GDM1 (cell line): ENCODE results near the gene IRF6.
"Not testable (repeated sequence)": the region's sequence is repeated elsewhere in the genome, so short reads cannot be mapped to it uniquely, and the experiment has no call there.

Experiments
- DNase-seq: peaks from one replicate; lab custom pipeline; 2025; lab: John Stamatoyannopoulos, UW

The IRF6 gene

GRCh38 chr1:209823143-209824041 is 17.4 kb upstream of the IRF6 start:
- no peak for DNase-seq

GRCh38 chr1:209822706-209823105 is 16.8 kb upstream of the IRF6 start:
- no peak for DNase-seq

- DNase-seq: no peak
Observed at GRCh38 chr1:209820986-209821385, 15.0 kb upstream of the IRF6 start.

DNA sequence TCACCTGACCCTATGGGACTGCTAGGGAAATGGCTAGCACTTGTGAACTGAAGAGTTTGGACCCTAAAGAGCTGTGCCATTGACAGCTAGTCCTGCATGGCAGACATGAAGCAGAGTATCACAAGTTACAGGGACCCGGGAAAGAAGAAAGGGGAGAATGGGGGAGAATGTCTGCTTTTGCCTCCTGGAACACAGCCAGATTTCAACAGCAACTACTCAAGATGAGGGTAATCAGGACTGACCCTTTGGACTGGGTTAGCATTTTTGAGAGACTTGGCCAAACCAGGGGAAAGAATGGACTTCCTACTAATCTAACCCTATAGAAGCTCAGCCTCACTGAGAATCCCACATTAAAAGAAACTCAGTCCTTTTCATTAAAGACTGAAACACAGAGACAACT is 13.1 kb upstream of the IRF6 start:
- DNase-seq: no peak

- no peak for DNase-seq
Observed at GRCh38 chr1:209817691-209818090, 11.7 kb upstream of the IRF6 start.

- DNase-seq: no peak
Observed at GRCh38 chr1:209816923-209817322, 11.0 kb upstream of the IRF6 start.

DNA sequence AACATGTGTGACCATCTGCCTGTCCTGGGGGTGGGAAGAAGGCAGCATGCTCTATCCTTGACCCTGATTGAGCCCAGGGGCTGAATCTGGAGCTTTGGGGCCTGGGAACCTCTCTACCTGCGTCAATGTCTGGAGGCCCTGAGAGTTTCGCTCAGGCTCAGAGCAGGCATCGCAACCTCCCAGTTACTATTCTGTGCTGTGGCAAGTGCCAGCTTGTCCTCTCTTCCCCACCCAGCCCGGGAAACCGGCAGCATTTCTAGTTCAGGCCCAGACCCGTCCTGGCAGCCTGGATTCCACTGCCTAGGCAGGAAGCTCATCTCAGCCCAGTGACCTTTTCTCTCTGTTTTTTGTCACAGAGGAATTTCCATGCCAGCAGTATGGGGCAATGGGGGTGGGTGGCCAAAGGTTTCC is 10.0 kb upstream of the IRF6 start:
- DNase-seq: no peak

- no peak for DNase-seq
Observed at GRCh38 chr1:209815490-209815889, 9.5 kb upstream of the IRF6 start.

- no peak for DNase-seq
Observed at GRCh38 chr1:209813902-209814301, 8.0 kb upstream of the IRF6 start.

DNA sequence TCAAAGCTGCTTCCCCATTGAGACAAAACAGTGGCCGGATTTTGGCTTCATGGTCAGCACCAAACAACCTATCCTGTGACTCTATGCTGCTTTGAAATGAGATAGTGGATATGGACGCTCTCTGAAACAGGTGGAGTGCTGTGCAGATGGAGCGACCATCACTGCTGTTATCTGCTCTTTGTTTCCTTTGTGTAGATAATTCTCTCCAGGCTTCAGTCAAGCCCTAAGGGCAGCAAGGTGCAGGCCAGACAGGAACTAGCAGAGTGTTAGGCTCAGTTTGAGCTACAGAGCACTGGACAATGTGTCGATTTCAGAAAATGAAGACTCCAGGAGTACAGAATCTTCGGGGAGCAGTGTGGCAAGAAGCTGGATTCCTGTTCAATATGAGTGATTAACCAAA is 4.8 kb upstream of the IRF6 start:
- no peak for DNase-seq

GRCh38 chr1:209809611-209810010 is 3.7 kb upstream of the IRF6 start:
- DNase-seq: no peak

- DNase-seq: no peak
Observed at GRCh38 chr1:209808059-209808581, 2.2 kb upstream of the IRF6 start.

GRCh38 chr1:209807509-209807908 is 1.6 kb upstream of the IRF6 start:
- DNase-seq: no peak

- DNase-seq: no peak
Observed at GRCh38 chr1:209805341-209805781, 581 bp downstream of the IRF6 start.

GRCh38 chr1:209803568-209803967 is 2.4 kb downstream of the IRF6 start:
- DNase-seq: no peak

GRCh38 chr1:209802780-209803152 is 3.2 kb downstream of the IRF6 start:
- no peak for DNase-seq

GRCh38 chr1:209802117-209802779 is 3.7 kb downstream of the IRF6 start:
- no peak for DNase-seq

DNA sequence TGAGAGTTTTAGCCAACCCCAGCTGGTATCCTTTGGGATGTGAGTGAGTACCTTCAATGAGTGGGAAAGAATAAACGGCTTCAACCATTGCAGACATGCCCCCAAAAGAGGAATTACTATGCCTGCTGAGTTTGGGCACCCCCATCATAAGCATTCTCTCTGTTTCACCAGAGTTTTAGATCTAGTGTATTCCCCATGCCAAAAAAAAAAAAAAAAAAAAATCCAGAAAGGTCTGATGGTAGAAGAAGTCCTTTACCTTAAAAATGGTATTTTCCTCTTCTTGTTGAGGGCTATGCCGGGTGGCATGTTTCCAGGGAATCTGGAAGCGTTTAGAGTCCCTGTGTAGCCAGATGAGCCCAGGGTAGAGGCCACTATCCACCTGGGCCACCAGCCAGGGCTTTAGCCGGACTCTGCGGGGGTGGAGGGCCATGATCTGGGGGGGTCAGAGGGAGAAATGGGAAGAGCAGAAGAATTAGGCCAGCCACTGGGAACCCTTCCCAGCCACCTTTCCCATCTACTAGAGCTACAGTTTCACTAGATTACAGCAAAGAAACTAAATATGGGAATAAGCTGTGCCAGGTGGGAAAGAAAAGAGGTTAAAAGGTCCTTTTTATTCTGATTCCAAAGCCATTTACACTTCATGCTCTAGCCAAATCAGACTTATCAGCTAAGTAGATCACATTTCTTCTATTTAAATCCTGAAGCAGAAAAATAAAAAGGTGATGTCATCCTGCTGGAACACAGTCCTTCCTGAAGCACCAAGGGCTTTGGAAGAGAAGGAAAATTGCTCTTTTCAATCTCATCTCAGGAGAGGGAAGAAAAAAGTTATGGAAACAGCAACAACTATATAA is 4.7 kb downstream of the IRF6 start:
- no peak for DNase-seq

GRCh38 chr1:209797978-209798639 is 7.8 kb downstream of the IRF6 start:
- no peak for DNase-seq

- not testable (repeated sequence) for DNase-seq
Observed at GRCh38 chr1:209793711-209794110, 12.2 kb downstream of the IRF6 start.

DNA sequence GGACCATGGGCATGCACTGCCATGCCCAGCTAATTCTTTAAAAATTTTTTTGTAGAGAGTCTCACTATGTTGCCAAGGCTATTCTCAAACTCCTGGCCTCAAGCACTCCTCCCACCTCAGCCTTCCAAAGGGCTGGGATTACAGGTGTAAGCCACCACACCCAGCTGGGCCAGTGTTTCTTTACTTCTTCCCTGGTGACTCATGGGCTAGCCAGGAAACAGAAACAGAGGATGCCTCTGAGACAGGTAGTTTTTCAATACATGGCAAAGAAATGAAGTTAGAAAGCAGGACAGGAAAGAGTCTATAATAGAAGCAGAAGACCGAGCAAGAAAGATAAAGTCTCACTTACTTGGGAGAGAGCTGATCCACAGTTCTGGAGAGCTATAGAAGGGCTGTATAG is 14.0 kb downstream of the IRF6 start:
- DNase-seq: no peak
